Measurements from ENCODE around the gene TRPT1. TPM values are rescaled to one million over a fixed set of nuclear protein-coding genes. Genes with fewer than 3 reads are reported as not detected.

Gene TRPT1
- total RNA-seq, 1 donor from 2014 or later = 43.2 TPM

DNA sequence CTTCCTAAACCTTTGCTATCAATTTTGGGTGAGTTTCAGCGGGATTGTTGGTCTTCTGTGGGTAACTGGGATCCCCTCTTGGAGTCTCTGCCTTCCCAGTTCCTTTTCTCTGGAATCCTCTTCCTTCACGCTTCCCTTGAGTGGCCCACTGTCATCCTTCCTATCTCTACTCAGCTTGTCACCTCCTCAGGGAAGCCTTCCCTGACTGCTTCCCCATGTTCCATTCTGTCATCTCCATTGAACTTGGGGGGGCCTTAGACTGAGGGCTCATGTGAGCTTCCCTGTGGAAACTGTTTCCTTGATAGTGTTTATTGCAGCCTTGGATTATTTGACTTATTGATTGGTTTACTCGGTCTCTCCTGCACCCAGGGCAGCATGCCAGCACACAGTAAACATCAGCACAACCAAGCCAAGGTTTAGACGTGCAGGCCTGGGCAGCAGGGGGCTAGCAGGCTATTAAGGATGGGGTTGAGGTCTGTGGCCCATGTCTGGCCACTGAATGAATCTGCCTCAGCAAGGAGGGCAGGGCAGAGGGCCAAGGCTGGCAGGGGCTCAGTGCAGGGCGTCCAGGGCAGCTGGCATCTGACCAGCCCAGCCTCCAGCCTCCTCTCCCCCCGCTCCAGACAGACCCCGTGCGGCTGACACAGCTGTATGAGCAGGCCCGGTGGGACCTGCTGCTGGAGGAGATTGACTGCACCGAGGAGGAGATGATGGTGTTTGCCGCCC is 7.2 kb downstream of the TRPT1 start:
- DNase-seq (ENCODE audit: low read depth, low spot score) = no peak
- H3K4me1 Mint-ChIP-seq = no peaks in the 10 kb centered on the region
- TF ChIP-seq, protein P1, sequence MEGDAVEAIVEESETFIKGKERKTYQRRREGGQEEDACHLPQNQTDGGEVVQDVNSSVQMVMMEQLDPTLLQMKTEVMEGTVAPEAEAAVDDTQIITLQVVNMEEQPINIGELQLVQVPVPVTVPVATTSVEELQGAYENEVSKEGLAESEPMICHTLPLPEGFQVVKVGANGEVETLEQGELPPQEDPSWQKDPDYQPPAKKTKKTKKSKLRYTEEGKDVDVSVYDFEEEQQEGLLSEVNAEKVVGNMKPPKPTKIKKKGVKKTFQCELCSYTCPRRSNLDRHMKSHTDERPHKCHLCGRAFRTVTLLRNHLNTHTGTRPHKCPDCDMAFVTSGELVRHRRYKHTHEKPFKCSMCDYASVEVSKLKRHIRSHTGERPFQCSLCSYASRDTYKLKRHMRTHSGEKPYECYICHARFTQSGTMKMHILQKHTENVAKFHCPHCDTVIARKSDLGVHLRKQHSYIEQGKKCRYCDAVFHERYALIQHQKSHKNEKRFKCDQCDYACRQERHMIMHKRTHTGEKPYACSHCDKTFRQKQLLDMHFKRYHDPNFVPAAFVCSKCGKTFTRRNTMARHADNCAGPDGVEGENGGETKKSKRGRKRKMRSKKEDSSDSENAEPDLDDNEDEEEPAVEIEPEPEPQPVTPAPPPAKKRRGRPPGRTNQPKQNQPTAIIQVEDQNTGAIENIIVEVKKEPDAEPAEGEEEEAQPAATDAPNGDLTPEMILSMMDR (conservative IDR thresholded peaks at IDR 0.05) = no peak
- H3K27ac Mint-ChIP-seq (ENCODE audit: unreplicated experiment) = peak overlapping the region; percentile 45
- H3K27me3 Mint-ChIP-seq (ENCODE audit: low read depth) = no peaks in the 10 kb centered on the region
- H3K36me3 Mint-ChIP-seq (ENCODE audit: low read depth) = peaks cover 4% of the 10 kb centered on the region
- no peak overlapping the region for H3K4me3 Mint-ChIP-seq
- H3K9me3 Mint-ChIP-seq = no peaks in the 10 kb centered on the region

GRCh38 chr11:64216879-64217278 is 9.1 kb downstream of the TRPT1 start:
- H3K36me3 Mint-ChIP-seq (ENCODE audit: low read depth) = peaks cover 4% of the 10 kb centered on the region
- no peaks in the 10 kb centered on the region for H3K27me3 Mint-ChIP-seq (ENCODE audit: low read depth)
- DNase-seq (ENCODE audit: low read depth, low spot score) = no peak
- no peaks in the 10 kb centered on the region for H3K9me3 Mint-ChIP-seq
- no peaks in the 10 kb centered on the region for H3K4me1 Mint-ChIP-seq
- TF ChIP-seq, protein P1 (conservative IDR thresholded peaks at IDR 0.05) = no peak
- H3K27ac Mint-ChIP-seq (ENCODE audit: unreplicated experiment) = no peak overlapping the region
- no peak overlapping the region for H3K4me3 Mint-ChIP-seq

- H3K4me3 Mint-ChIP-seq = no peak overlapping the region
- H3K9me3 Mint-ChIP-seq = no peaks in the 10 kb centered on the region
- H3K27ac Mint-ChIP-seq (ENCODE audit: unreplicated experiment) = peak overlapping the region; percentile 67
- no peak for DNase-seq (ENCODE audit: low read depth, low spot score)
- peaks cover 4% of the 10 kb centered on the region for H3K36me3 Mint-ChIP-seq (ENCODE audit: low read depth)
- H3K27me3 Mint-ChIP-seq (ENCODE audit: low read depth) = no peaks in the 10 kb centered on the region
- TF ChIP-seq, protein P1 (conservative IDR thresholded peaks at IDR 0.05) = no peak
- H3K4me1 Mint-ChIP-seq = peaks cover 4% of the 10 kb centered on the region
These were observed 14.7 kb downstream of the TRPT1 start for GRCh38 chr11:64211181-64211872.

DNA sequence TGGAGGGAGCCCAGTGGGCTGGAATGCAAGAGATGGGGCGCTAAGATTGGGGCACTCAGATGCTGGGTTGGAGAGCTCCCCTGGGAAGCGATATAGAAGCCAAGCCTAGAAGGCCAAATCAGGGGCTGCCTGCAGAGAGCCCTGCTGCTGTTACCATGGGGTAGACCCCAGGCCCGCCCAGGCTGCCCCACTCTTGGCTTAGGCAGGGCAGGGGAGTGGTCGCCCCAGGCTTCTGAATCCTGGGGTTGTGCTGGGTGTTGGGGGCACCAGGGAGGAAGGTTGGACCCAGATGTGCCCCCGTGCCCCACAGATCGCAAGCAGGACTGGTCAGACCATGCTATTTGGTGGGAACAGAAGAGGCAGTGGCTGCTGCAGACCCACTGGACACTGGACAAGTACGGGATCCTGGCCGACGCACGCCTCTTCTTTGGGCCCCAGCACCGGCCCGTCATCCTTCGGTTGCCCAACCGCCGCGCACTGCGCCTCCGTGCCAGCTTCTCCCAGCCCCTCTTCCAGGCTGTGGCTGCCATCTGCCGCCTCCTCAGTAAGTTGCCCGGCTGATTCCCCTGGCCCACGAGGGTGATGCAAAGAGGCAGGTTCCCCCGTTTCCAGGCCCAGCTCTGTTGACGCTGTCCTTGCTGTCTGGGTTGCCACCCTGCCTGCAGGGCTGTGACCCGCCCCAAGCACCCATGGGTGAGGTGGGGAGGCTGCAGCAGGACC is 15.5 kb downstream of the TRPT1 start:
- Mint-ChIP-seq H3K4me1 (peaks cover 4% of the 10 kb centered on the region), H3K27me3 (ENCODE audit: low read depth) (no peaks in the 10 kb centered on the region), H3K27ac (ENCODE audit: unreplicated experiment) (peak overlapping the region; percentile 88), H3K4me3 (no peak overlapping the region), H3K36me3 (ENCODE audit: low read depth) (peaks cover 4% of the 10 kb centered on the region), H3K9me3 (no peaks in the 10 kb centered on the region)
- TF ChIP-seq, protein P1 (conservative IDR thresholded peaks at IDR 0.05) = no peak
- no peak for DNase-seq (ENCODE audit: low read depth, low spot score)

- no peaks in the 10 kb centered on the region for H3K9me3 Mint-ChIP-seq
- peaks cover 3% of the 10 kb centered on the region for H3K36me3 Mint-ChIP-seq (ENCODE audit: low read depth)
- H3K27ac Mint-ChIP-seq (ENCODE audit: unreplicated experiment) = no peak overlapping the region
- H3K27me3 Mint-ChIP-seq (ENCODE audit: low read depth) = no peaks in the 10 kb centered on the region
- no peak overlapping the region for H3K4me3 Mint-ChIP-seq
- TF ChIP-seq, protein P1 (conservative IDR thresholded peaks at IDR 0.05) = no peak
- H3K4me1 Mint-ChIP-seq = peaks cover 7% of the 10 kb centered on the region
- DNase-seq (ENCODE audit: low read depth, low spot score) = no peak
These were observed 16.5 kb downstream of the TRPT1 start for GRCh38 chr11:64209563-64209843.
